Ishikawa (cell line): ENCODE results near the gene SSBP3.

Experiments
- CEBPB ChIP-seq: IDR thresholded peaks from 2 replicates; pipeline ENCODE4 v1.6.1; 2012
- CREB1 ChIP-seq: IDR thresholded peaks from 2 replicates; pipeline ENCODE4 v1.6.1; 2012; ENCODE audit warnings: low read depth
- EGR1 ChIP-seq: IDR thresholded peaks from 2 replicates; pipeline ENCODE4 v1.6.1; 2012
- EP300 ChIP-seq: IDR thresholded peaks from 2 replicates; pipeline ENCODE4 v1.6.1; 2012; ENCODE audit warnings: borderline replicate concordance
- FOXM1 ChIP-seq: IDR thresholded peaks from 2 replicates; pipeline ENCODE4 v1.6.1; 2012; ENCODE audit warnings: low read depth, borderline replicate concordance
- MAX ChIP-seq: IDR thresholded peaks from 2 replicates; pipeline ENCODE4 v1.6.1; 2012
- NFIC ChIP-seq: IDR thresholded peaks from 2 replicates; pipeline ENCODE4 v1.6.1; 2012
- RAD21 ChIP-seq: IDR thresholded peaks from 2 replicates; pipeline ENCODE4 v1.6.1; 2012; ENCODE audit warnings: low read depth
- REST ChIP-seq: IDR thresholded peaks from 2 replicates; pipeline ENCODE4 v1.6.1; 2012; ENCODE audit warnings: low read depth, mild to moderate bottlenecking
- TAF1 ChIP-seq: IDR thresholded peaks from 2 replicates; pipeline ENCODE4 v1.6.1; 2012; ENCODE audit warnings: low read depth, mild to moderate bottlenecking
- TCF12 ChIP-seq: IDR thresholded peaks from 2 replicates; pipeline ENCODE4 v1.6.1; 2012; ENCODE audit warnings: low read depth
- TEAD4 ChIP-seq: IDR thresholded peaks from 2 replicates; pipeline ENCODE4 v1.6.1; 2012
- USF1 ChIP-seq: IDR thresholded peaks from 2 replicates; pipeline ENCODE4 v1.6.1; 2012
- YY1 ChIP-seq: IDR thresholded peaks from 2 replicates; pipeline ENCODE4 v1.6.1; 2012; ENCODE audit warnings: low read depth
- ZBTB7A ChIP-seq: IDR thresholded peaks from 2 replicates; pipeline ENCODE4 v1.6.1; 2012; ENCODE audit warnings: low read depth

Gene SSBP3

GRCh38 chr1:54180701-54181360 lies 225.4 kb downstream of the SSBP3 start:
- TF ChIP-seq TCF12 (no peak), FOXM1 (no peak), MAX (no peak), TEAD4 (no peak)

GRCh38 chr1:54178296-54179070 lies 227.7 kb downstream of the SSBP3 start:
- no peak for TF ChIP-seq CEBPB
- TF ChIP-seq EGR1 = no peak

GRCh38 chr1:54177726-54178125 lies 228.5 kb downstream of the SSBP3 start:
- TF ChIP-seq RAD21 = no peak
- TF ChIP-seq USF1 = no peak
- TF ChIP-seq TAF1 = no peak
- TF ChIP-seq TEAD4 = no peak
- TF ChIP-seq FOXM1 = no peak
- no peak for TF ChIP-seq NFIC
- no peak for TF ChIP-seq TCF12
- TF ChIP-seq MAX = no peak
- TF ChIP-seq REST = no peak
- TF ChIP-seq EP300 = no peak
- TF ChIP-seq YY1 = no peak
- no peak for TF ChIP-seq CEBPB
- no peak for TF ChIP-seq EGR1
- no peak for TF ChIP-seq ZBTB7A
- no peak for TF ChIP-seq CREB1

GRCh38 chr1:54176621-54177327 lies 229.4 kb downstream of the SSBP3 start:
- TF ChIP-seq ZBTB7A (no peak), CREB1 (no peak), FOXM1 (no peak), TEAD4 (no peak), CEBPB (no peak), YY1 (no peak), NFIC (no peak), REST (no peak; the same call in 1 of the 2 replicates), MAX (no peak), RAD21 (no peak), EGR1 (no peak), TCF12 (no peak), USF1 (no peak)
